ENCODE data around the gene TTC28. TPM values are rescaled to one million over a fixed set of nuclear protein-coding genes. Genes with fewer than 3 reads are reported as not detected.

TTC28 gene
- total RNA-seq, 2 donors from 2014 or later = 94.2 to 170 TPM

GRCh38 chr22:27959335-27960090 is 720.1 kb downstream of the TTC28 start:
- no peak for TF ChIP-seq CTCF (IDR thresholded peaks at IDR 0.05)
- no peak overlapping the region for H3K27ac ChIP-seq
- ATAC-seq (ENCODE audit: insufficient number of reproducible peaks, low FRiP score, low read depth) = no peak

GRCh38 chr22:27952779-27953178 is 726.9 kb downstream of the TTC28 start:
- TF ChIP-seq CTCF (IDR thresholded peaks at IDR 0.05) = no peak
- Histone ChIP-seq H3K36me3 (no peaks in the 10 kb centered on the region), H3K27ac (no peak overlapping the region), H3K4me1 (ENCODE audit: control insufficient read depth in 1 of 2, low read depth in 2 of 2) (peaks cover 4 to 8% of the 10 kb centered on the region in 2 donors), H3K9me3 (no peaks in the 10 kb centered on the region), H3K27me3 (replicated peaks; ENCODE audit: insufficient read depth) (no peaks in the 10 kb centered on the region), H3K4me3 (no peak overlapping the region)
- ATAC-seq (ENCODE audit: insufficient number of reproducible peaks, low FRiP score, low read depth) (no peak), DNase-seq (ENCODE audit: low spot score) (no peak)

More at GRCh38 chr22:27959335-27960090, 720.1 kb downstream of the TTC28 start:
- Histone ChIP-seq H3K4me3 (no peak overlapping the region), H3K36me3 (no peaks in the 10 kb centered on the region), H3K9me3 (no peaks in the 10 kb centered on the region), H3K4me1 (ENCODE audit: control insufficient read depth in 1 of 2, low read depth in 2 of 2) (peaks cover 10 to 31% of the 10 kb centered on the region in 2 donors), H3K27me3 (replicated peaks; ENCODE audit: insufficient read depth) (no peaks in the 10 kb centered on the region)
- DNase-seq (ENCODE audit: low spot score) = no peak

- TF ChIP-seq CTCF (IDR thresholded peaks at IDR 0.05) = no peak
- Histone ChIP-seq H3K9me3 (no peaks in the 10 kb centered on the region), H3K27ac (no peak overlapping the region), H3K4me3 (no peak overlapping the region), H3K36me3 (no peaks in the 10 kb centered on the region), H3K4me1 (ENCODE audit: control insufficient read depth in 1 of 2, low read depth in 2 of 2) (peaks cover 4 to 8% of the 10 kb centered on the region in 2 donors), H3K27me3 (replicated peaks; ENCODE audit: insufficient read depth) (no peaks in the 10 kb centered on the region)
- ATAC-seq (ENCODE audit: insufficient number of reproducible peaks, low FRiP score, low read depth) (no peak), DNase-seq (ENCODE audit: low spot score) (no peak)
These were observed 727.5 kb downstream of the TTC28 start for GRCh38 chr22:27952091-27952490.

- no peak for TF ChIP-seq CTCF (IDR thresholded peaks at IDR 0.05)
- Histone ChIP-seq H3K27me3 (replicated peaks; ENCODE audit: insufficient read depth) (no peaks in the 10 kb centered on the region), H3K36me3 (no peaks in the 10 kb centered on the region), H3K4me1 (ENCODE audit: control insufficient read depth in 1 of 2, low read depth in 2 of 2) (peaks cover 4 to 8% of the 10 kb centered on the region in 2 donors), H3K27ac (no peak overlapping the region), H3K9me3 (no peaks in the 10 kb centered on the region), H3K4me3 (no peak overlapping the region)
- DNase-seq (ENCODE audit: low spot score) (no peak), ATAC-seq (ENCODE audit: insufficient number of reproducible peaks, low FRiP score, low read depth) (no peak)
These were observed 730.2 kb downstream of the TTC28 start for GRCh38 chr22:27949421-27949820.

- H3K27me3 ChIP-seq (replicated peaks; ENCODE audit: insufficient read depth) = no peaks in the 10 kb centered on the region
These were observed 731.1 kb downstream of the TTC28 start for GRCh38 chr22:27948569-27948968.

More at GRCh38 chr22:27948569-27948968, 731.1 kb downstream of the TTC28 start:
- Histone ChIP-seq H3K4me1 (ENCODE audit: control insufficient read depth in 1 of 2, low read depth in 2 of 2) (peaks cover 4 to 8% of the 10 kb centered on the region in 2 donors), H3K4me3 (no peak overlapping the region), H3K27ac (no peak overlapping the region), H3K36me3 (no peaks in the 10 kb centered on the region), H3K9me3 (no peaks in the 10 kb centered on the region)
- no peak for DNase-seq (ENCODE audit: low spot score)
- TF ChIP-seq CTCF (IDR thresholded peaks at IDR 0.05) = no peak
- ATAC-seq (ENCODE audit: insufficient number of reproducible peaks, low FRiP score, low read depth) = no peak

All from thoracic aorta (tissue), 2 donors.